ENCODE results near the gene TOGARAM2. TPM values are rescaled to one million over a fixed set of nuclear protein-coding genes. Genes with fewer than 3 reads are reported as not detected.

Gene TOGARAM2
- total and polyA plus RNA-seq, 8 donors = 0.03 to 9.1 (median 0.74) TPM

DNA sequence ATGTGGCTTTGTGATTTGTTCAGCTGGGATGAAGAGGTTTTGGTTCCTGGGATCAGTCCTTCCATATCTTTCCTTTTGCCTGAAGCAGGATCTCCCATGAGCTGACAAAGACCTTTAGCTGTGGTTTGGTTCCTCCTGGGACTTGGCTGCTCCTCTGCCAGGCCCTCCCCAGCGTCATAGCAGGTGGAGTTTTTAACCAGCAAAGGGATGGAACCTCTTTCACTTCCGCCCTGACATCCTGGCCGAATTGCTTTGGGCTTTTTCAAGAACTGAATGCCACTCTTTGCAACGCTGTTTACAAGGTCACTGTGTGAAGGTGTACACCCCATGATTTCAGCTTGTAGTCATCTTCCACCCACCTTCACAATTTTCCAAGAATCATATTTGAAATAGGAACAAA lies 92.8 kb downstream of the TOGARAM2 start:
- FAIRE-seq (no peak), ATAC-seq (no peak), DNase-seq (no peak)
- H3K4me1 ChIP-seq = no peaks in the 10 kb centered on the region
- H3K4me3 ChIP-seq = no peak overlapping the region
- no peak overlapping the region for H3K27ac ChIP-seq
- intact Hi-C loops (cut with DNase I) = no loop called here
- no peaks in the 10 kb centered on the region for H3K27me3 ChIP-seq
- TF ChIP-seq, protein P1, sequence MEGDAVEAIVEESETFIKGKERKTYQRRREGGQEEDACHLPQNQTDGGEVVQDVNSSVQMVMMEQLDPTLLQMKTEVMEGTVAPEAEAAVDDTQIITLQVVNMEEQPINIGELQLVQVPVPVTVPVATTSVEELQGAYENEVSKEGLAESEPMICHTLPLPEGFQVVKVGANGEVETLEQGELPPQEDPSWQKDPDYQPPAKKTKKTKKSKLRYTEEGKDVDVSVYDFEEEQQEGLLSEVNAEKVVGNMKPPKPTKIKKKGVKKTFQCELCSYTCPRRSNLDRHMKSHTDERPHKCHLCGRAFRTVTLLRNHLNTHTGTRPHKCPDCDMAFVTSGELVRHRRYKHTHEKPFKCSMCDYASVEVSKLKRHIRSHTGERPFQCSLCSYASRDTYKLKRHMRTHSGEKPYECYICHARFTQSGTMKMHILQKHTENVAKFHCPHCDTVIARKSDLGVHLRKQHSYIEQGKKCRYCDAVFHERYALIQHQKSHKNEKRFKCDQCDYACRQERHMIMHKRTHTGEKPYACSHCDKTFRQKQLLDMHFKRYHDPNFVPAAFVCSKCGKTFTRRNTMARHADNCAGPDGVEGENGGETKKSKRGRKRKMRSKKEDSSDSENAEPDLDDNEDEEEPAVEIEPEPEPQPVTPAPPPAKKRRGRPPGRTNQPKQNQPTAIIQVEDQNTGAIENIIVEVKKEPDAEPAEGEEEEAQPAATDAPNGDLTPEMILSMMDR (IDR thresholded peaks at IDR 0.05) = no peak
- no peaks in the 10 kb centered on the region for H3K36me3 ChIP-seq
- H3K9me3 ChIP-seq = no peaks in the 10 kb centered on the region
- WGBS, 2 donors = 69 to 73% methylated on average over 4 of the region's 4 CpGs

- no peak for FAIRE-seq
- no peak for DNase-seq
- H3K4me3 ChIP-seq = no peak within 1 kb of the TSS
- H3K27me3 ChIP-seq = no peaks in the 10 kb centered on the region
- no peaks in the 10 kb centered on the region for H3K36me3 ChIP-seq
- 81 to 85% methylated on average over 8 of the region's 8 CpGs for WGBS, 2 donors
- H3K4me1 ChIP-seq = no peaks in the 10 kb centered on the region
- ATAC-seq = peak in 1 of 4 donors; percentile 47
- no peak within 1 kb of the TSS for H3K27ac ChIP-seq
- H3K9me3 ChIP-seq = no peaks in the 10 kb centered on the region
- intact Hi-C loops (cut with DNase I) = no loop called here
- TF ChIP-seq, protein P1 (IDR thresholded peaks at IDR 0.05) = no peak
Measured at GRCh38 chr2:29074411-29074810, 93.3 kb downstream of the TOGARAM2 start, which contains the start of gene PCARE. Gene PCARE, minus strand, starts transcription at chr2:29074523. Its CDS starts 262 bp downstream, at chr2:29074261.

DNA sequence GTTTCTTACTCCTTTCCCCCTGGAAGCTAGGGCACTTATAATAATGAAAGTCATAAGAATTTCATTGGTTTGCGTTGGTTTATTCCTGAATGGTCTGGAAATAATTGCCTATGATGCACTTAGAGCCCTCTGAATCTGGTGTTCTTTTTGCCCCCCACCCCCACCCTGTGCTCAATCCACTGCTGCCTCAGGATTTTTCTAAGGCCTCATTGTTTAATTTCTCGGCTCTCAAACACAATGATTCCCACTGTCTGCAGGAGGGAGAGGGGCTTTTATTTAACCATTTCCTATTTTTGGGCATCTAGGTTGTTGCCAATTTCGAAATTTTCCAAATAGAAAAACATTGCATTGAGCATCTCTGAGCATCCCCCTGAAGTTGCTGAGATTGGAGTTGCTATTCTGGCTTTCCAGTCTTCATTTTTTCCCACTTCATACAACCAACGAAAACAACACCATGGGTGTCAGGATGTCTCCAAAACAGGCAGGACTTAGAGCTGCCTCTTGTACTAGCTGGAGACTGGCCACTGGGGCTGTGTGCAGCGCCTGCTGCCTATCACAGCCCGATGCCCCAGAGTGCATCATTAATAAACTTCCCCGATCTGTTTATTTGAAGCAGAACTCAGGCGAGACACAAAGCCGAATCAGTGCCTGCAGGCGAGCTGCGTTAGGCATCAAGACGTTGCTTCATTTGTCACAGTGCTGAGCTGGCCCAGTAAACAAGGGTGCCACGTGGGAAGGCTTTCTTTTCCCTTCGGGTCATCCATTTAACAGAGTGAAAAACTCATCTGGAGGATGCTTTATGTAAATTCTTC lies 95.0 kb downstream of the TOGARAM2 start:
- FAIRE-seq (no peak), DNase-seq (no peak), ATAC-seq (peak in 1 of 4 donors; percentile 40)
- intact Hi-C loops (cut with DNase I) = no loop called here
- 51 to 53% methylated on average over 14 of the region's 14 CpGs for WGBS, 2 donors
- Histone ChIP-seq H3K27me3 (no peaks in the 10 kb centered on the region), H3K9me3 (no peaks in the 10 kb centered on the region), H3K36me3 (no peaks in the 10 kb centered on the region), H3K4me3 (no peak overlapping the region), H3K27ac (no peak overlapping the region), H3K4me1 (no peaks in the 10 kb centered on the region)
- TF ChIP-seq, protein P1 (IDR thresholded peaks at IDR 0.05) = no peak

DNA sequence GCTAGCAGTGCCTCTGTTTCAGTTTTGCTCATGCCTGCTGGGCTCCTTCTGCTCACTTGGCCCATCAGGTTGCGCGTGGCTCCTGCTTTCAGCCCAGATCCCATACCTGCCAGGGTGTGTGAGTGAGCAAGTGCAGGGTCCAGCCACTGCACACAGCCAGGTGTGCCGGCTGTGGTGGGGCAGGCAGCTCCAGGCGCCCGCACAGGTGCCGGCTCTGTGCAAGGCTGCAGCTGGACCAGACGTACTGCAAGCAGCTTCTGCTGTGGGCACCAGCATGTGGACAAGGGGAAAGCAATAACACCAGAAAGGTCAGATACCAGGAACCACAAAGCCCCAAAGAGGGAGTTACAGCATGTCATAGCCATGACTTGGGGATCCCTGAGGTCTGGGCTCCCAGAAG lies 98.8 kb downstream of the TOGARAM2 start:
- 94 to 98% methylated on average over 7 of the region's 7 CpGs for WGBS, 2 donors
- H3K9me3 ChIP-seq = no peaks in the 10 kb centered on the region
- no peak for DNase-seq

More for the DNA sequence above, 98.8 kb downstream of the TOGARAM2 start:
- Histone ChIP-seq H3K4me1 (no peaks in the 10 kb centered on the region), H3K36me3 (no peaks in the 10 kb centered on the region), H3K27me3 (no peaks in the 10 kb centered on the region), H3K27ac (no peak overlapping the region), H3K4me3 (no peak overlapping the region)
- intact Hi-C loops (cut with DNase I) = no loop called here
- no peak for FAIRE-seq
- TF ChIP-seq, protein P1 (IDR thresholded peaks at IDR 0.05) = no peak
- ATAC-seq = no peak
